ENCODE results near the gene GNAI3.
A peak's percentile ranks its signal among the peaks of the same experiment; 100 is the strongest.

GNAI3 gene

GRCh38 chr1:109603229-109603628, 54.8 kb downstream of the GNAI3 start:
- no peak for DNase-seq

GRCh38 chr1:109605381-109605780, 57.0 kb downstream of the GNAI3 start:
- DNase-seq = no peak

GRCh38 chr1:109609881-109610280, 61.5 kb downstream of the GNAI3 start:
- DNase-seq = no peak

GRCh38 chr1:109610609-109611307, 62.3 kb downstream of the GNAI3 start:
- no peak for DNase-seq

- no peak for DNase-seq
These were observed 63.0 kb downstream of the GNAI3 start for GRCh38 chr1:109611308-109611990.

- DNase-seq = no peak
These were observed 65.1 kb downstream of the GNAI3 start for GRCh38 chr1:109613361-109614147.

- no peak for DNase-seq
These were observed 67.5 kb downstream of the GNAI3 start for GRCh38 chr1:109615879-109616278.

- DNase-seq = no peak
These were observed 68.0 kb downstream of the GNAI3 start for GRCh38 chr1:109616391-109616790.

GRCh38 chr1:109617291-109617801, 68.9 kb downstream of the GNAI3 start:
- no peak for DNase-seq

- DNase-seq = no peak
These were observed 70.5 kb downstream of the GNAI3 start for GRCh38 chr1:109618661-109619575.

GRCh38 chr1:109619576-109620400, 71.4 kb downstream of the GNAI3 start, which contains the start of the genes AMPD2 and GNAT2:
Gene AMPD2 (plus strand): TSS chr1:109619837. CDS start chr1:109621176, 1,339 bp downstream.
Gene GNAT2 (minus strand): TSS chr1:109619616. CDS start chr1:109612870, 6,746 bp downstream.
- peak; percentile 28 to 50 (median 46) for DNase-seq

- no peak for DNase-seq
These were observed 72.0 kb downstream of the GNAI3 start for GRCh38 chr1:109620401-109620791.

- DNase-seq = peak; percentile 91 to 96 (median 94)
These were observed 72.4 kb downstream of the GNAI3 start for GRCh38 chr1:109620841-109621286.

- no peak for DNase-seq
These were observed 73.1 kb downstream of the GNAI3 start for GRCh38 chr1:109621379-109622136.

- DNase-seq = no peak
These were observed 73.9 kb downstream of the GNAI3 start for GRCh38 chr1:109622137-109622892.

GRCh38 chr1:109622895-109623294, 74.5 kb downstream of the GNAI3 start:
- DNase-seq = no peak

- no peak for DNase-seq
These were observed 75.3 kb downstream of the GNAI3 start for GRCh38 chr1:109623601-109624161.

GRCh38 chr1:109624201-109625010, 76.0 kb downstream of the GNAI3 start:
- no peak for DNase-seq
